Fibroblast of mammary gland (primary cell): ENCODE measurements around the gene TAOK3.
A peak's percentile ranks its signal among the peaks of the same experiment; 100 is the strongest.
"Not testable (repeated sequence)": the region's sequence is repeated elsewhere in the genome, so short reads cannot be mapped to it uniquely, and the experiment has no call there.

ENCODE experiments used
- DNase-seq: peaks from one replicate; pipeline ENCODE4 v3.0.0-alpha.2; 2010; ENCODE audit warnings: low read depth
- H3K4me3 ChIP-seq: 2 replicates; pipeline ENCODE4 v1.5.1; 2011; ENCODE audit warnings: low read depth, mild to moderate bottlenecking, low read length, moderate library complexity; ENCODE audit not compliant: control insufficient read depth
- CTCF ChIP-seq: conservative IDR thresholded peaks from 2 replicates; pipeline ENCODE4 v1.5.1; 2011; ENCODE audit warnings: low read depth, low read length, inconsistent platforms; ENCODE audit not compliant: control insufficient read depth, insufficient read depth

TAOK3 gene

GRCh38 chr12:118318744-118319143, 54.0 kb downstream of the TAOK3 start:
- no peak overlapping the region for H3K4me3 ChIP-seq
- no peak for DNase-seq
- TF ChIP-seq CTCF, result no peak

GRCh38 chr12:118317729-118318128, 55.0 kb downstream of the TAOK3 start:
- TF ChIP-seq CTCF, result no peak
- DNase-seq, result no peak
- no peak overlapping the region for H3K4me3 ChIP-seq

GRCh38 chr12:118315821-118316220, 56.9 kb downstream of the TAOK3 start:
- peak; percentile 53 for DNase-seq
- H3K4me3 ChIP-seq, result no peak overlapping the region
- no peak for TF ChIP-seq CTCF

- TF ChIP-seq CTCF, result no peak
- no peak overlapping the region for H3K4me3 ChIP-seq
- peak; percentile 15 for DNase-seq
These were observed 60.1 kb downstream of the TAOK3 start for GRCh38 chr12:118312578-118312977.

- DNase-seq, result no peak
- no peak for TF ChIP-seq CTCF
- H3K4me3 ChIP-seq, result no peak overlapping the region
These were observed 61.0 kb downstream of the TAOK3 start for GRCh38 chr12:118311666-118312065.

- TF ChIP-seq CTCF, result no peak
- DNase-seq, result no peak
- H3K4me3 ChIP-seq, result no peak overlapping the region
These were observed 62.4 kb downstream of the TAOK3 start for GRCh38 chr12:118310320-118310719.

GRCh38 chr12:118308006-118308405, 64.7 kb downstream of the TAOK3 start:
- H3K4me3 ChIP-seq, result not testable (repeated sequence)
- peak; percentile 61 for DNase-seq
